GM18867 (cell line): ENCODE measurements around the gene CIB2.

ENCODE experiments used
- ATAC-seq: cut with Tn5 transposase; IDR thresholded peaks from one replicate; pipeline ENCODE4 v1.9.1; 2021; ENCODE audit warnings: mild to moderate bottlenecking, moderate library complexity; ENCODE audit not compliant: unreplicated experiment

The CIB2 gene

GRCh38 chr15:78109156-78109555, 22.1 kb downstream of the CIB2 start:
- ATAC-seq: no peak

- peak; percentile 50 for ATAC-seq
These were observed 22.8 kb downstream of the CIB2 start for GRCh38 chr15:78108300-78109084.

- ATAC-seq: no peak
These were observed 23.8 kb downstream of the CIB2 start for GRCh38 chr15:78107471-78107870.

- no peak for ATAC-seq
These were observed 25.6 kb downstream of the CIB2 start for GRCh38 chr15:78105476-78106241.

GRCh38 chr15:78104566-78105475, 26.4 kb downstream of the CIB2 start:
- no peak for ATAC-seq

GRCh38 chr15:78104119-78104479, 27.1 kb downstream of the CIB2 start:
- ATAC-seq: peak; percentile 9

GRCh38 chr15:78103406-78104118, 27.7 kb downstream of the CIB2 start:
- peak; percentile 75 for ATAC-seq

GRCh38 chr15:78102741-78103140, 28.5 kb downstream of the CIB2 start:
- ATAC-seq: no peak

- ATAC-seq: no peak
These were observed 29.0 kb downstream of the CIB2 start for GRCh38 chr15:78102211-78102610.

- ATAC-seq: no peak
These were observed 29.7 kb downstream of the CIB2 start for GRCh38 chr15:78101423-78102105.

- no peak for ATAC-seq
These were observed 30.4 kb downstream of the CIB2 start for GRCh38 chr15:78100886-78101285.

- ATAC-seq: no peak
These were observed 33.0 kb downstream of the CIB2 start for GRCh38 chr15:78098131-78098755.

GRCh38 chr15:78097667-78098066, 33.6 kb downstream of the CIB2 start:
- no peak for ATAC-seq

- no peak for ATAC-seq
These were observed 37.8 kb downstream of the CIB2 start for GRCh38 chr15:78093242-78094020.

GRCh38 chr15:78092261-78093041, 38.8 kb downstream of the CIB2 start, which contains the start of gene SH2D7:
Gene SH2D7, plus strand, starts transcription at chr15:78092561. Its CDS starts 24 bp downstream, at chr15:78092585.
- ATAC-seq: no peak

- no peak for ATAC-seq
These were observed 40.7 kb downstream of the CIB2 start for GRCh38 chr15:78090422-78091063.

- ATAC-seq: no peak
These were observed 42.5 kb downstream of the CIB2 start for GRCh38 chr15:78088773-78089080.
